Raji (cell line): ENCODE data around the gene TMPRSS7.

Experiments
- POLR2A ChIP-seq: IDR thresholded peaks from 2 replicates; pipeline ENCODE4 v1.6.1; 2011; ENCODE audit warnings: low read depth, low read length, control low read depth; ENCODE audit not compliant: insufficient read depth

The TMPRSS7 gene

GRCh38 chr3:112034436-112034835, at the start of gene TMPRSS7:
TMPRSS7 (plus strand) TSS chr3:112034736; CDS start chr3:112034846, 110 bp downstream.
- TF ChIP-seq POLR2A: no peak

GRCh38 chr3:111986800-111987199, 47.7 kb upstream of the TMPRSS7 start:
- TF ChIP-seq POLR2A: no peak

- TF ChIP-seq POLR2A: no peak
Measured at GRCh38 chr3:111989061-111989678, 45.4 kb upstream of the TMPRSS7 start.

GRCh38 chr3:111993038-111993437, 41.5 kb upstream of the TMPRSS7 start:
- TF ChIP-seq POLR2A: no peak

GRCh38 chr3:111998636-111999483, 35.7 kb upstream of the TMPRSS7 start, which contains the start of gene TAGLN3:
TAGLN3 (plus strand) TSS chr3:111998922; CDS start chr3:111999423, 501 bp downstream.
- TF ChIP-seq POLR2A: no peak

GRCh38 chr3:111999484-112000324, 34.8 kb upstream of the TMPRSS7 start:
- no peak for TF ChIP-seq POLR2A

GRCh38 chr3:112000367-112000771, 34.2 kb upstream of the TMPRSS7 start:
- TF ChIP-seq POLR2A: no peak

- no peak for TF ChIP-seq POLR2A
Measured at GRCh38 chr3:112000966-112001365, 33.6 kb upstream of the TMPRSS7 start.

- TF ChIP-seq POLR2A: no peak
Measured at GRCh38 chr3:112001526-112001925, 33.0 kb upstream of the TMPRSS7 start.

GRCh38 chr3:112002096-112002971, 32.2 kb upstream of the TMPRSS7 start:
- no peak for TF ChIP-seq POLR2A

- no peak for TF ChIP-seq POLR2A
Measured at GRCh38 chr3:112003321-112004080, 31.0 kb upstream of the TMPRSS7 start.

- TF ChIP-seq POLR2A: no peak
Measured at GRCh38 chr3:112004187-112004586, 30.3 kb upstream of the TMPRSS7 start.

GRCh38 chr3:112004669-112005068, 29.9 kb upstream of the TMPRSS7 start:
- no peak for TF ChIP-seq POLR2A
